K562 (cell line): Measurements from ENCODE around the gene ADGRD1. TPM values are rescaled to one million over a fixed set of nuclear protein-coding genes. Genes with fewer than 3 reads are reported as not detected.
A peak's percentile ranks its signal among the peaks of the same experiment; 100 is the strongest.

Experiments used
- BACH1 ChIP-seq: fragments of 200-800 bp; sonication (Bioruptor generic); IDR thresholded peaks from 2 replicates; pipeline ENCODE4 v1.6.1; 2016; ENCODE audit warnings: missing genetic modification characterization, missing compliant biosample characterization
- BRCA1 ChIP-seq, 2 experiments: fragments of 450-650 bp in 1 of 2; sonication (generic) in 1 of 2; formaldehyde crosslinking in 1 of 2; IDR thresholded peaks; 2 replicates each; pipeline versions ENCODE4 v1.5.0 to v1.6.1; 2017 to 2020; ENCODE audit warnings: mild to moderate bottlenecking in 1 of 2, missing genetic modification reagents in 1 of 2
- E4F1 ChIP-seq: fragments of 250-450 bp; sonication (Bioruptor Pico); IDR thresholded peaks from 2 replicates; pipeline ENCODE4 v1.5.0; 2021; ENCODE audit warnings: mild to moderate bottlenecking, borderline replicate concordance
- FOXO4 ChIP-seq: fragments of 450-650 bp; formaldehyde crosslinking; IDR thresholded peaks from 2 replicates; pipeline ENCODE4 v1.4.0; 2020; ENCODE audit warnings: mild to moderate bottlenecking, moderate library complexity
- HLTF ChIP-seq: fragments of 450-650 bp; IDR thresholded peaks from 2 replicates; pipeline ENCODE4 v1.6.1; 2016
- PATZ1 ChIP-seq: fragments of 250-450 bp; sonication (Bioruptor Pico); IDR thresholded peaks from 2 replicates; pipeline ENCODE4 v1.5.0; 2020; ENCODE audit warnings: mild to moderate bottlenecking, borderline replicate concordance
- ZNF143 ChIP-seq: sonication (generic); formaldehyde crosslinking; IDR thresholded peaks from 2 replicates; pipeline ENCODE4 v1.9.0; 2022; ENCODE audit warnings: mild to moderate bottlenecking, missing genetic modification reagents
- ZNF175 ChIP-seq: fragments of 200-800 bp; sonication (Bioruptor generic); IDR thresholded peaks from 2 replicates; pipeline ENCODE4 v1.6.1; 2016; ENCODE audit warnings: low read depth, mild to moderate bottlenecking, missing genetic modification characterization, missing compliant biosample characterization
- ZNF318 ChIP-seq, 2 experiments: fragments of 450-650 bp; IDR thresholded peaks; 2 replicates each; pipeline ENCODE4 v1.6.1; 2016; ENCODE audit warnings: mild to moderate bottlenecking in 2 of 2, borderline replicate concordance in 1 of 2, low read depth in 1 of 2, moderate library complexity in 1 of 2
- ZNF511 ChIP-seq: sonication (generic); formaldehyde crosslinking; IDR thresholded peaks from 2 replicates; pipeline ENCODE4 v1.8.0; 2022; ENCODE audit warnings: mild to moderate bottlenecking, missing genetic modification reagents
- ZNF778 ChIP-seq: fragments of 450-650 bp; formaldehyde crosslinking; IDR thresholded peaks from 2 replicates; pipeline ENCODE4 v1.4.0; 2020; ENCODE audit warnings: mild to moderate bottlenecking, moderate library complexity
- polyA plus RNA-seq, 8 experiments: library from polyadenylated mRNA; depleted of rRNA in 4 of 8; stranded (reverse) in 5 of 8; unstranded in 3 of 8; fragments of >200 nt; fragmentation: Nextera tagmentation in 2 of 8; fragmentation: Illumina TruSeq in 1 of 8; extraction: Ambion mirVana in 2 of 8; extraction: Trizol in 1 of 8; gene quantifications; 2 replicates each; pipeline versions ENCODE4 v1.2.1 to v1.2.3, GENCODE V29; 2011 to 2014; ENCODE audit warnings: inconsistent platforms in 1 of 8, missing spikeins in 1 of 8
- total RNA-seq, 7 experiments: library from RNA; depleted of rRNA in 6 of 7; stranded (reverse); fragments of >200 nt in 6 of 7; fragmentation: Illumina TruSeq in 2 of 7; extraction: Trizol in 2 of 7; gene quantifications; 2 replicates each; pipeline versions ENCODE4 v1.2.1 to v1.2.3, GENCODE V29; 2011 to 2021; ENCODE audit warnings: low replicate concordance in 1 of 7

ADGRD1 gene
- total and polyA plus RNA-seq, 9 of the 15 experiments (the other 6 are each of a cell fraction or from before 2014, with no cell fraction given), result 1.7 to 11.7 (median 3.3) TPM

- TF ChIP-seq ZNF778 (no peak), ZNF511 (CRISPR knock-in tag) (no peak), HLTF (no peak), BACH1 (tag) (peak; percentile 99), ZNF143 (CRISPR knock-in tag) (no peak), E4F1 (CRISPR knock-in tag) (no peak), ZNF318 (IDR thresholded peaks at IDR 0.05; ENCODE audit: borderline replicate concordance in 1 of 2, low read depth in 1 of 2) (0 out of 4 replicates have a peak, but pooled peaks of 1 of the 2 experiments have one; percentile 27), BRCA1 (IDR thresholded peaks at IDR 0.05) (no peak), BRCA1 (CRISPR knock-in tag; IDR thresholded peaks at IDR 0.05) (no peak), PATZ1 (CRISPR knock-in tag) (no peak), FOXO4 (CRISPR knock-in tag) (no peak), ZNF175 (CRISPR knock-in tag) (peak; percentile 68; the same call in 1 of the 2 replicates)
These were observed 46.3 kb downstream of the ADGRD1 start (continued) for GRCh38 chr12:131000000-131000486.
